Skeletal muscle tissue (tissue), 4 donors: Measurements from ENCODE around the gene ERCC6. TPM values are rescaled to one million over a fixed set of nuclear protein-coding genes. Genes with fewer than 3 reads are reported as not detected.
A peak's percentile ranks its signal among the peaks of the same experiment; 100 is the strongest.

Experiments used
- H3K27ac ChIP-seq: one replicate; pipeline ENCODE4 v1.7.0; 2013; ENCODE audit warnings: mild to moderate bottlenecking, low read depth, low read length, inconsistent platforms
- H3K27me3 ChIP-seq, 3 donors: one replicate each; pipeline ENCODE4 v1.7.0; 2013; ENCODE audit warnings: low read length in 3 of 3; ENCODE audit not compliant: control insufficient read depth in 3 of 3, insufficient read depth in 3 of 3
- H3K36me3 ChIP-seq, 3 donors: one replicate each; pipeline ENCODE4 v1.7.0; 2013; ENCODE audit warnings: low read length in 3 of 3; ENCODE audit not compliant: control insufficient read depth in 3 of 3, insufficient read depth in 3 of 3
- H3K4me1 ChIP-seq, 3 donors: one replicate each; pipeline ENCODE4 v1.7.0; 2013; ENCODE audit warnings: low read length in 3 of 3, mild to moderate bottlenecking in 3 of 3; ENCODE audit not compliant: control insufficient read depth in 3 of 3, insufficient read depth in 3 of 3
- H3K4me3 ChIP-seq, 3 donors: one replicate each; pipeline ENCODE4 v1.7.0; 2013; ENCODE audit warnings: low read length in 3 of 3
- H3K9ac ChIP-seq, 3 donors: one replicate each; pipeline ENCODE4 v1.7.0; 2013; ENCODE audit warnings: low read length in 3 of 3, mild to moderate bottlenecking in 3 of 3, moderate library complexity in 2 of 3, low read depth in 1 of 3
- H3K9me3 ChIP-seq, 3 donors: one replicate each; pipeline ENCODE4 v1.7.0; 2013; ENCODE audit warnings: low read length in 3 of 3; ENCODE audit not compliant: control insufficient read depth in 3 of 3
- total RNA-seq: library from RNA; depleted of rRNA; stranded (reverse); fragments of >200 nt; gene quantifications from one replicate; pipeline ENCODE4 v1.2.3, GENCODE V29; 2014
- donor health status: Osteomylitis.

Gene ERCC6
- total RNA-seq, 1 donor from 2014 or later, result 24.0 TPM

DNA sequence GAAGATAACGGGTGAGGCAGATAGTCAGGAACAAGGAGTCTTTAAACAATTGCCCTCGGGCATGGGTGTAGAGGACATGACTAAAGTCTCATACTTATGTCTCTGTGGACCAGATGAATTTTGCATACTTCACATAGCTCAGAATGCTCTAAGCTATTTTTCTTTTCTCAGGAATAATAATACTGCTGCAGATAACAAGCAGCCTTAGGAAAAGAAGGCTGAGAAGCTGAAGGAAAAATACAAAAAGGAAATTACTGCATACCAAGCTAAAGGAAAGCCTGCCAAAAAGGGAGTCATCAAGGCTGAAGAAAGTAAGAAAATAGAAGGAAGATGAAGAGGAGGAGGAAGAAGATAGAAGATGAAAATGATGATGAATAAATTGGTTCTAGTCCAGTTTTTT lies 13.4 kb upstream of the ERCC6 start:
- H3K27me3 ChIP-seq, result peaks cover 0 to 3% (median 0%) of the 10 kb centered on the region in 3 donors
- no peak overlapping the region for H3K9ac ChIP-seq
- H3K36me3 ChIP-seq, result no peaks in the 10 kb centered on the region
- no peak overlapping the region for H3K4me3 ChIP-seq
- H3K4me1 ChIP-seq, result no peaks in the 10 kb centered on the region
- H3K9me3 ChIP-seq, result no peaks in the 10 kb centered on the region
- H3K27ac ChIP-seq, result no peak overlapping the region

GRCh38 chr10:49550563-49550962 lies 11.6 kb upstream of the ERCC6 start:
- H3K4me1 ChIP-seq, result no peaks in the 10 kb centered on the region
- no peak overlapping the region for H3K4me3 ChIP-seq
- no peak overlapping the region for H3K27ac ChIP-seq
- H3K27me3 ChIP-seq, result peaks cover 0 to 3% (median 0%) of the 10 kb centered on the region in 3 donors
- H3K9me3 ChIP-seq, result no peaks in the 10 kb centered on the region
- H3K36me3 ChIP-seq, result no peaks in the 10 kb centered on the region
- H3K9ac ChIP-seq, result no peak overlapping the region

- Histone ChIP-seq H3K4me1 (no peaks in the 10 kb centered on the region), H3K9me3 (no peaks in the 10 kb centered on the region), H3K36me3 (no peaks in the 10 kb centered on the region), H3K27me3 (peaks cover 0 to 3% (median 0%) of the 10 kb centered on the region in 3 donors), H3K4me3 (no peak overlapping the region), H3K27ac (no peak overlapping the region), H3K9ac (no peak overlapping the region)
Measured at GRCh38 chr10:49549640-49550346, 10.9 kb upstream of the ERCC6 start.

GRCh38 chr10:49543604-49544003 lies 4.7 kb upstream of the ERCC6 start:
- peaks cover 0 to 3% (median 2%) of the 10 kb centered on the region in 3 donors for H3K27me3 ChIP-seq
- peaks cover 6 to 11% (median 8%) of the 10 kb centered on the region in 3 donors for H3K4me1 ChIP-seq
- H3K9me3 ChIP-seq, result no peaks in the 10 kb centered on the region
- no peak overlapping the region for H3K9ac ChIP-seq
- H3K27ac ChIP-seq, result no peak overlapping the region
- H3K36me3 ChIP-seq, result no peaks in the 10 kb centered on the region
- no peak overlapping the region for H3K4me3 ChIP-seq

- Histone ChIP-seq H3K9ac (no peak overlapping the region), H3K27me3 (peaks cover 0 to 3% (median 2%) of the 10 kb centered on the region in 3 donors), H3K9me3 (no peaks in the 10 kb centered on the region), H3K27ac (no peak overlapping the region), H3K4me3 (no peak overlapping the region), H3K36me3 (no peaks in the 10 kb centered on the region), H3K4me1 (peaks cover 14 to 20% (median 16%) of the 10 kb centered on the region in 3 donors)
Measured at GRCh38 chr10:49542353-49542752, 3.4 kb upstream of the ERCC6 start.

DNA sequence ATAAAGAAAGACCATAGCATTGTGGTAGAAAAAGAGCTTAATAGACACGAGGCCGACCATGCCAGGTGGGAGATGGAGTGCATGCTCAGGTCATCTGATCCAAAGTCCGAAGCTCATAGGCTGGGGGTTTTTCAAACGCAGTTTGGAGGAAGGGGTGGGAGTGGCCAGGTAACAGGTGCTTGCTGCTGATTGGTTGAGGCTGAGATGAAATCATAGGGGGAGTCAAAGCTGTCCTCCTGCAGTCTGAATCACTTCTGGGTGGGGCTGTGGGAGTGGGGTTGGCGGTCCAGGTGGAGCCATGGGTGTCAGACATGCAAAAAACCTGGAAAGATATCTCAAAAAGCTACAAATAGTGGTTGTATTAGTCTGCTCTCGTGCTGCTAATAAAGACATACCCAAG lies 2.8 kb upstream of the ERCC6 start:
- H3K4me3 ChIP-seq, result no peak overlapping the region
- H3K27ac ChIP-seq, result no peak overlapping the region
- H3K4me1 ChIP-seq, result peaks cover 14 to 20% (median 16%) of the 10 kb centered on the region in 3 donors
- no peaks in the 10 kb centered on the region for H3K36me3 ChIP-seq
- H3K9me3 ChIP-seq, result no peaks in the 10 kb centered on the region
- H3K9ac ChIP-seq, result no peak overlapping the region
- peaks cover 0 to 3% (median 2%) of the 10 kb centered on the region in 3 donors for H3K27me3 ChIP-seq

- Histone ChIP-seq H3K36me3 (peaks cover 0 to 3% (median 3%) of the 10 kb centered on the region in 3 donors), H3K9me3 (no peaks in the 10 kb centered on the region), H3K4me3 (no peak overlapping the region), H3K27ac (no peak overlapping the region), H3K9ac (no peak overlapping the region), H3K27me3 (peaks cover 0 to 3% (median 2%) of the 10 kb centered on the region in 3 donors), H3K4me1 (peaks cover 14 to 20% (median 16%) of the 10 kb centered on the region in 3 donors)
Measured at GRCh38 chr10:49540056-49540797, 1.3 kb upstream of the ERCC6 start.

DNA sequence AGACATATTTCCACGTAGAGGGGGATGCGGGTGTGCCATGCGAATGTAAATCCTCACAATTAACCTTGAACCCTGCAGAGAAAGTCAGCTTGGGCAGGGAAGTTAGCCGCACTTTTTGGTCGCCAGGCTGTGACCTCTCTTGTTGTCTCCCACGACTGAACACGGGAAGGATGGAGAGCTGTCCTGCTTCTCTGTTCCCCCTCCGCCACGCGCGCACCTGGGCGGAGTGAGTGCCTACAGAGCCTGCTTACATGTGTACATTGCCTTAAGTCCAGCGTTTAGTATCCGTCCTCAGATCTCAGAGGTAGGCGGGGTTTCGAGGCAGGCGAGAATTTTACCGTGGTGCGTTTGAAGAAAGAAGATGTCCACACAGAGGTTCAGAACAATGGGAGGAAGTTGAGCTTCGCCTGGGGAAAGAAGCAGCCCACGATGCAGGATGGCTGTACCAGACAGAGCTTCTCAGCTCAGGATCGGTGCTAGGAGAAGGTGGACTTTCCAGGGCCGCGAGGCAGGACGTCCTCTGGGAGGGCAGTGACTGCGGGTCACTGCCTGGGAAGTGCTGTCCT lies 482 bp upstream of the ERCC6 start:
- peak overlapping the region; percentile 86 for H3K27ac ChIP-seq

DNA sequence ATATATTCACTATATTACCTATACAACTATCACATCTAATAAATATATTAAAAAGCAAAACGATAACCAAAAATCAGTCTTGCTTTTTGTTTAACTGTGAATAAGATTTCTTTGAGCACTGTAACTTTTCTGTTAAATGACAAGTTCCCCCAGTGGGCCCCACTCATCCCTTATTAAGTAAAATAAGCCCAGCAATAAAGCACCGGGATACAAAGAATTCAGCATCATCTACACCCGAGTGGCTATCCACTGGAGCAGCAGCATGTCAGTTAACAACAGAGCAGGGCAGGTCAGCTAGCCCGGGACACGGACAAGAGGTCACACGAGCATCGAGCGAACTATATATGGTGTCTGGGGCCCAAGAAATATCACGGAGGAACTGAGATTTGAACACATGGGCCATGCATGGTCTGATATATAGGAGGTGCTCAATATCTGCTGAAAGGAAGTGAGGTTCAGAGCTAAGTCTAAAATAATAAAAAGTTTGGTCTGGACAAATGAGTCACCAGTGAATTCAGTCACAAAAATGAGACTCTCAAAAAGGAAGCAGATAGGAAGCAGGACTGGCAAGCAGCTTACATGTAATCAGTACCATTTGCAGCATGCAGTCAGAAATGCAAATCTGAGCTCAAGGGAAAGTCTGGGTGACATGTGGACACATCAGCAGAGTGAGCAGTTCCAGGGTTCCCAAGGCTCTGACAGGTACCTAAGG lies 4.1 kb downstream of the ERCC6 start:
- Histone ChIP-seq H3K4me3 (no peak overlapping the region), H3K4me1 (peaks cover 14 to 23% (median 16%) of the 10 kb centered on the region in 3 donors), H3K36me3 (peaks cover 9 to 24% (median 21%) of the 10 kb centered on the region in 3 donors), H3K27ac (no peak overlapping the region), H3K27me3 (no peaks in the 10 kb centered on the region), H3K9ac (no peak overlapping the region), H3K9me3 (no peaks in the 10 kb centered on the region)

More for the DNA sequence above, 482 bp upstream of the ERCC6 start:
- H3K9ac ChIP-seq, result peak overlapping the region; percentile 82 to 90 (median 83)
- H3K4me1 ChIP-seq, result peaks cover 14 to 25% (median 16%) of the 10 kb centered on the region in 3 donors
- H3K36me3 ChIP-seq, result peaks cover 0 to 4% (median 3%) of the 10 kb centered on the region in 3 donors
- H3K4me3 ChIP-seq, result peak overlapping the region; percentile 75 to 96 (median 94)
- no peaks in the 10 kb centered on the region for H3K9me3 ChIP-seq
- H3K27me3 ChIP-seq, result peaks cover 0 to 3% (median 2%) of the 10 kb centered on the region in 3 donors
